HG03571 (cell line): ENCODE data around the gene MRPS22.
A peak's percentile ranks its signal among the peaks of the same experiment; 100 is the strongest.

ENCODE experiments used
- ATAC-seq: cut with Tn5 transposase; IDR thresholded peaks from one replicate; pipeline ENCODE4 v1.9.1; 2021; ENCODE audit not compliant: unreplicated experiment

MRPS22 gene

DNA sequence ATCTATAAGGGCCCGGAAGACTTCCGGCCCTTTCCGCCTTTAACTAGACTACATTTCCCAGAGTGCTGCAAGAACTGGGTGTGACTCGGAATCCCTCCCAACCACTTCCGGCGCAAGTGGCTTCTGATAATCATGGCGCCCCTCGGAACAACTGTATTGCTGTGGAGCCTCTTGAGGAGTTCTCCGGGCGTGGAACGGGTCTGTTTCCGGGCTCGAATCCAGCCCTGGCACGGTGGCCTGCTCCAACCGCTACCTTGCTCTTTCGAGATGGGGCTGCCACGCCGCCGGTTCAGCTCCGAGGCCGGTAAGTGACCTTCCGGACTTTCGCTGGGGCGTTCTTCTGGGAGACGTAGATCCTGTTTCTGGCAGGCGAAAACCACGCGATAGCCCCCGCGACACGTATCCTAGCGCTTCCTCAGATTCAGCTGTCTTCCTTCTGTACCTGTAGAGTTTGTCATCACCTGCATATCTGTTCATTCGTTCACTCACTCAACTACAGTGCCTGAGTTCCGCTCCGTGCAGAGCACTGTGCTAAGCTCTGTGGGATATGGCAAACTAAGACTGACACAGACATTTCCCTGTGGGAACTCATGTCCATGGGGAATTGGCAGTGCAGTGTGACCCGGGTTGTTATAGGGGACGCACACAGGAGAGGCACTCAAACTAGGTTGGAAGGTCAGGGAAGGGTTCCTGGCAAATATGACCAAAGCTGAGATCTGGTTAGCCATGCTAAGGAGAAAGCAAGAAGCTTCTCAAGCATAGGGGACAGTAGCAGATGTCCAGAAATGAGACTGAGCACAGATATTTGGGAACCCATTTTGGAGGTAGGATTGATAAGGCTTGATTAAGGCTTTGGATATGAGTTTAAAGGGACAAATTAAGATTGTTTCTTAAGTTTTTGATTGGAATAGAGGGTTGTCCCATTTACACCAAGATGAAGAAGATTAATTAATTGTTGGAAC is at the start of gene MRPS22:
Gene MRPS22, plus strand, starts transcription at position 126 of the 962 bp plus-strand sequence. Its CDS starts 7 bp downstream, at position 133.
- peak; percentile 97 for ATAC-seq

- no peak for ATAC-seq
Measured at GRCh38 chr3:139295040-139295439, 48.8 kb upstream of the MRPS22 start.

GRCh38 chr3:139296141-139296718 is 47.6 kb upstream of the MRPS22 start:
- ATAC-seq = no peak

DNA sequence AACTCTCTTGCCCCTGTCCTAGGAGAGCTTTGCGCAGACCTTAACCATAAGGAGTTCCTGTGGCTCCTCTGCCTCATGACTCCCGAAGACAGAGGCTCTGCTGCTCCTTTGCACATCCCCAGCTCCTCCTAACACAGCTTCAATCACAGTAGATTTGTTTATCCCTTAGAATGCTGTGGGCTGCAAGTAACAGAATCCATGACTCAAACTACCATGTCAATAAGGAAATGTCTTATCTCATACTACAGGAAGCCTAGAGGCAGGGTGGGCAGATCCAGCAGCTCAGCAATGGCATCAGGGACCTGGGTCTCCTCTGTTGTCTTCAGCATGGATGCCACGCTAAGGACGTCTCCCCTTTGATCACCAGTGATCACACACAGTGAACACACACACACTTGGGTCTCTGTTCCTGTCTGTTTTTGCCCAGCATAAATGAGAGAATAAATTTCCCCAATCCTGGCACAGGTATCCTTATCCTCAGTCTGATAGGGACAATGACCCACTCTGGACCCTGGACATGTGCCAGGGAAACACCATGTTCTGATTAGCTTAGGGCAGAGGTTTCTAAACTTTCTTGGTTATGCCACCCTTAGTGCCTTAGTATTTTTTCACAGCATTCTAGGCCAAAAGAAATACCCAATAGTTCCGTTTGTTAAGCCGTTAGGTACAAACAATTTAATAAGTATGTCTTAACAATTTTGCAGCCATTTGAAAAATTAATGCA is 46.1 kb upstream of the MRPS22 start:
- ATAC-seq = no peak

DNA sequence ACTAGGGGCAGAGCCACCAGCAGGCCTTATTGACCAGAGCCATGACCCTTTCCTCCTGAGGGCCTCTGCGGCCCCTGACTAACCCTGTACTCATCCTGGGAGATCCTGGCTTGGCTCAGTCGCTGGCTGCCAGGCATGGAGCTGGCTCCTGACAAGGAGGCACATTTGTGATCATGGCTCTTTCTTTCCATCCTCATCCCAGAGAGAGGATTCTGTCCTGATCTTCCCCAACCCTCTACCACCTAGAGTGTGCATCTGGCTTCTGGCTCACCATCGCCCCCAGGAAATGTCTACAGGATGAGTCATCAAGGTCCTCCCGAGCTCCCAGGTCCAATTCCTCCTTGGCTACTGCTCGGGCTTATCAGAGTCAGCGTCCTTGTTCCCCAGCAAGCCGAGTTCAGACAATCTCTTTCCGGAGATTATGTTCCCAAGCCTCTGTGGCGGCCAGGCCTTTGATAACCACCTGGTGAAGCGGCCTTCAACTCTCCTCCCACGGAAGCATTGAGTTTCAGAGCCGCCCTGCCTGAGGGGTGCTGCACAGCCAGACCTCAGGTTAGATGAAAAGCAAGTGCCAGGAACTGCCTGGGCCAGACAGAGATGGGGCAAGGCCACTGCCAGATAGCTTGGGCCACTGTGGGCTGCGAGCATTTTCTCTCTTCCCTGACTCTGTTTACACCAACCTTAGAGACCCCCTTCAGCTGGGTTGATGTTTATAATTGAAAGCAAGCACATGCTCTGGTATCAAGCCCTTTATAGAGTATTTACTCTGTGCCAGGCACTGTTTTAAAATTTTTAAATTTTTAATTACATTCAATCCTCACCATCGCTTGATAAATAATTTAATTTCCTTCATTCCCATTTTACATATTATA is 44.3 kb upstream of the MRPS22 start:
- no peak for ATAC-seq

DNA sequence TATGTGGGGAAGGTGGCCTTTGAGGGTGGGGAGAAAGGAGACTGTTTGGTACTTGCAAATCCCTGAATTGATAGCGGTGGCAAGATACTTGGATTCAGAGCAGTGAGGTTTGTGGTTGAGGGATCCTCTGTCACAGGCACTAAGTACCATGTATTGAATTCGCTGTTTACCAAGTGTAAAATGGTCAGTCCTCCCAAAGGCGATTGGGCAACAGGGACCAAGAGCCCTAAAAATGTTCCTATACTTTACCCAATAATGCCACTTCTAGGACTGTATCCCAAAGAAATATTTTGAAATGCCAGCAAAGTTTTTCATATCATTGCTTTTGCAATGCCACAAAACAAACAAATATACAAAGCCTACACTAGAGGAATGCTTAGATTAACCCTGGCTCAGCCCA is 43.4 kb upstream of the MRPS22 start:
- no peak for ATAC-seq

DNA sequence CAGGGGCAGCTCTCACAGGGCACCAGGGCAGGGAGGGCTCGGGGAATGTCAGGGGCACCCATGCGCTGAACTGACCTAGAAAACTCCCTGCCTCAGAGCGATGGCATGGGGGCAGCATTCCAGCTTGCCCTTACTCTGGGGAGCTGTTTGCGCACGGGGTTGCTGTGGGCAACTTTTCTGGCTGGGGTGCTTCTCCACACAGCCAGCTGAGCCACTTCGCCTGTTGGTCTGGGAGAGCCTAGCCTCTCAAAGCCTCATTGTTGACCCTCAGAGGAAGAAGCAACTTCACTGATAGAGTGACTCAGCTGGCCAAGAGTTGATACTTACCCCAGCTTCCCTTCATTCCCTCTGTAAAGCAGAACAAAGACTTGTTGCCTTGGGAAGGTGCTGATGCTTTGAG is 42.6 kb upstream of the MRPS22 start:
- ATAC-seq = no peak

DNA sequence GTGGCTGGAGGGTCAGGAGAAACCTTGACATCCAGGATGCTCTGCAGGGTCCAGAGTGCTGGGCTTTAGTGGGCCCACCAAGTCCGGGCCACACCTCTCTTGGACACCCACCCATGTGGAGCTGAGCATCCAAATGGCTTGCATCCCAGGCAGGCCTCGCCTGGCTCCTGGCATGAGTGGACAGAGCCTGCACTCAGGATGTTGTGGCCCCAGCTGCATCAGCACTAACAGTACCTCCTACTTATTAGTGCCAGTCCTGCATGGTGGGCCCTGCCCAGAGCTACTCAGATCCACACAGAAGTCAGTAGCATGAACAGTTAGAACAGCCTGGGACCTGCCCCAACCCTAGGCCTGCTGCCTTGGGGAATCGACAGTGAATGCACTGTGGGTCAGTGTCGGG is 42.2 kb upstream of the MRPS22 start:
- no peak for ATAC-seq

DNA sequence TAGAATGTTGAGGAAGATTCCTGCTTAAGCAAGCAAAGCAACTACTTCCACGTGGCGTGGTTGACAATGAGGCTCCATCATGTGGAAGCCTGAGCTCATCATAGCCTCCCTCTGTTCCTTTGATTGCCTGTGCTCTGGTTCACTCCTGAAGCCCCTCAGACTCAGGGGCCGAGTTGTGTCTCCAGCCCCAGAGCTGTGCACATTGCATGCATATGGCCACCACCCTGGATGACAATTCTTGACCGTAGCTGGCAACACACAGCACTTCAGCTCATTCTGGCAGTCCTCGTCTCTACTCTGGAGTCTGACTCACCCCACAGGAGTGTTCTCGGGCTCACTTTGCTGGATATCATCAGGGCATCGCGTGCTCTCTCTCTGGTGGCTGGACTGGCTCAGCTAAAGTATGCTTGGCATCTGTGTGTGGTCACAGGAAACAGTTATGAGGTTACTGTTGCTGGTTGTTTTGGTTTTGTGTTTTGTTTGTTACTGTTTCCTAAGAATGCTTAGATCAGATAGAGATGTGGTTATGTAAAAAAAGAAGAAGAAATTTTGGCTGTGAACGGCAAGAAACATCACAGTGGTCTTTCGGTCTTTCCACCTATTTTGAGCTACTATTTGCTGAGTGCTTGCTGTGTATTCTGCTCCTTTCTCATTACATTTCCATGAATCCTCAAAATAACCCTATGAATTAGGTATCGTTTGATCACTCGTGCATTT is 41.6 kb upstream of the MRPS22 start:
- no peak for ATAC-seq

DNA sequence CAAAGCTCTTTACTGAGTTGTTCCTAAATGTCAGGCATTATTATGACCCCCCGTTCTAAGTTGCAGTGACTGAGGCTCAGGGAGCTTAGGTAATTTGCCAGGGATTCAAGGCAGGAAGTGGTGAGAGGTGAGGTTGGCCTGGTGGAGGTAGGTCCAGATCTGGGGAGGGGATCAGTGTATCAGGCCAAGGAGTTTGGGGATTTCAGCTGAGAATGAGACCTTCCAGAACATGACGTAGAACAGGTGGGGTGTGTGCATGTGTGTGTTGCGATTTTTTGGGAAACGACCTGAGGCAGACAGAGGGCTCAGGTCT is 41.1 kb upstream of the MRPS22 start:
- no peak for ATAC-seq

DNA sequence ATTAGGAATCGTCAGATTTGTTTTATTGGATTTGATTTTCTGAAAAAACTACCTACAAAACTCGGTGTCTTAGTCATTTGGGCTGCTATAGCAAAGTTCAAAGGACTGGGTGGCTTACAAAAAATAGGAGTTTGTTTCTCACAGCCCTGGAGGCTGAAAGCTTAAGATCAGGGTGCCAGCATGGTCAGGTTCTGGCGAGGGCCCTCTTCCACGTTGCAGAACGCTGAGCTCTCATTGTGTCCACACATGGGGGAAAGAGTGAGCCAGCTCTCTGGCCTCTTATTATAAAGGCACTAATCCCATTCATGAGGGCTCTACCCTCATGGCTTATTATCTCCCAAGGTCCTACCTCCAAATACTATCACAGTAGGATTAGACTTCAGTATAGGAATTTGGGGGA is 40.6 kb upstream of the MRPS22 start:
- no peak for ATAC-seq

DNA sequence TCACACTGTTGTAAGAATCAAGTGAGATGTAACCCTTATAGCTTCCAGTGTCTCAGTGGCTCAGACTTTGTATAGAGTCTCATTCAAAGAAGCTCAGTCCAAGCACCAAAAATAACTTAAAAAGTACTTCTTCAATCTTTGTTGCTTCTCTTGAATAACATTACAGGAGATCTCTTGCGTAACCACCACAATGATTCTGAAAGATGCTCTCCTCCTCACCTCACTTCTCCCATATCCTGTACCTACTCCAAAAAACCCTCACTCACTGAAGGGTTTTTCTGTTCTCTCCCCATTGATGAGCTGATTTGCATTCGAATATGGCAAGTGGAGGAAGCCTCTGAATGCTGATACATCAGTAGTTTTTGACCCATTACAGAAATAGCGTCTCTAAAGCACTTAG is 39.4 kb upstream of the MRPS22 start:
- ATAC-seq = no peak

GRCh38 chr3:139306078-139306477 is 37.7 kb upstream of the MRPS22 start:
- no peak for ATAC-seq

- no peak for ATAC-seq
Measured at GRCh38 chr3:139307072-139307491, 36.7 kb upstream of the MRPS22 start.

DNA sequence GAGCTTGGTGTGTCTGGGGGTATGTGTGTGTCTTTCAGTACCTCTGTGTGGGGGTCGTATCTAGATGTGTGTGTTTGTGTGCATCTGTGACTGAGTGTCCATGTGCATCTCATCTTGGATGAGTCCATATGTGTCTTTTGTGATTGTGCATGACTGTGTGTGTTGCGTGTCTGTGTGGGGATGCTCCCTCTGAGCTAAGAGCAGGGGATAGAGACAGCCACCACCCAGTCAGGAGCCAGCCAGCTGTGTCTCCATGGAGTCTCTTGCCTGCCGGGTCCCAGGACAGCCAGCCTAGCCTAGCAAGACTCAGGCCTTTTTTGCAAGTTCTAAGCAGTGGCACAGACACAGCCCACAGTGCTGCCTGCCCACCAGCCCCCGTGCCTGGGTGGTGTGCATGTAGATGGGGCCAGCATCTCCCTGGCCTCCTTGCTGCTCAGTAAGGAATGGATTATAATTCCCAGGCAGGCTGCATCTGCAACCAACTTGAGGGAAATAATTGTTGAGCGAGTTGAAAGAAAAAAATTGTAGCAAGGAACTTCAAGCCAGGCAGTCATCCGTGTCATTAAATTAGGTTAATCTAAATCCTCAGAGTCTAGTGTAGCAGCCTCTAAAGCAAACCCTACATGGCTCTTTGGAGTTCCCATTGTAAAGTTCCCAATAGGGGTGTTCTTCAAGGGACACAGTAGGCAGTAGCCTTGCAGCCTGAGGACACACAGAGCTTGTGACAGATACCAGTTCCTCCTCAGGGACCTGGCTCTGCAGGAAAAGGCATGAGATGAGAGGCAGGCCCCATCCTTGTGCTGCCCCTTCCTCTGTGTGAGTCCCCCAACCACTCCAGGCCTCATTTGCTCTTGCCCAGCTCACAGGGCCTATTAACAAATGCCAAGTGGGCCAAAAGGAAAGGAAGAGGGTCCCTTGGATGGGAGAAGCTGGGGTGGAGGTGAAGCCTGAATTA is 35.9 kb upstream of the MRPS22 start:
- no peak for ATAC-seq

DNA sequence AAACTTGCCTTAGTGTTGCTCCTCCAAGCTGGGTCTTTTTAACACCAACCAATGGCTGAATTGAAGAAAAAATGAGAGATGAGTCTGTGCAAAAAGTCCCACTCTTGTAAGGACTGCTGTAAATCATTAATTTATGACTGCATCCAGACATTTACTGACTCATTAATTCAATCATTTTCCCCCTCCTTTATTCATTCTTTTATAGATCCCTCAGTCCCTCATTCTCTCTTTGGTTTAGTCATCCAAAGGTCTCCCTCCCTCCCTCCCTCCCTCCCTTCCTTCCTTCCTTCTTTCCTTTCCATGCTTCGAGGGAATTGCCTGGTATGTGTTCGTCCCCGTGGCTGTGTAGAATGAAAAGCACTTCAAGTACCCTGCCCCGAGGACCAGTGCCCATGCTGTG is 35.3 kb upstream of the MRPS22 start:
- no peak for ATAC-seq

DNA sequence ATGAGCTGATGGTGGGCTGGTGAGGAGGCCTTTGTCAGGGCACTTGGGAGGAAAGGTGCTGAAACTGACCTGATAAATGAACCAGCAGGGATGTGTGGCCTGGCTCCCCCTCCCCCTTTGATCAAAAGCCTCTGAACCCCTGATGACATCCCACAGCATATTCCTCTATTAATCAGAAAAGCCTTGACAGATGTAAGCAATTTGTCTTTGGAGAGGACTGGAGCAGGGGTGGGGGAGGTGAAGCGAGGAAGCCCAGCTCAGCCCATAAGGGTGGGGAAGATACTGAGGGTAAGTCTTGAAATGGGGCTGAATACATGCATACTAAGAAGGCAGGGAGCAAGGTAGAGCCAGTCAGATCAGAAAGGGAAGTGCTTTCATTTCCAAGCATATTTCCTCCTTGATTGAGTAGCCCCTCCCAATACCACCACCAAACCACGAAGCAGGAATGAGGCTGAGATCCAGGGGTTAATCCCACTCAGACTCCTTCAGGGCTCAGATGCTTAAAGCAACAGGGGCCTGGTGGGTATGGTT is 34.7 kb upstream of the MRPS22 start:
- ATAC-seq = no peak

GRCh38 chr3:139309880-139310279 is 33.9 kb upstream of the MRPS22 start:
- ATAC-seq = no peak

DNA sequence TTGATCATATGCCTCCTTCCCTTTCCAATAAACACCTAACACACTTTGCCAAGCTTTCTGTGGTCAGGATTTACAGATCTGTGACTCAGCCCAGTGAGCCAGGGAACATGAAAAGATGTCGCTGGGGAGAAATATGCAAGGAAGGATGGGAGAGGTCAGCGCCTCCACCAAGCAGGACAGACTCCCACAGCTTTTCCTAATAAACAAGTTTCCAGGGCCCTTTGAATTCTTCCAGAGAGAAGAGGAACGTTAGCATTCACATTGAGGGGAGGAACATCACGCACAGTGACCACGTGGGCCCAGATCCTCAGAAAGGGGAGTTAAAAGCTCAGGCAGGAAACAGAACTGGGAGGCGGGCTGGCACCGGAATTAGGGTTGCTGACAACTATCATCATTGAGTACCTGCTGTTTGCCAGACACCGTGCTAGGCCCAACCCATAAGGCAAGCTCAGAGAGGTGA is 33.3 kb upstream of the MRPS22 start:
- no peak for ATAC-seq
